Ramos (cell line): ENCODE results near the gene BRAP.
"Not testable (repeated sequence)": the region's sequence is repeated elsewhere in the genome, so short reads cannot be mapped to it uniquely, and the experiment has no call there.

ENCODE experiments used
- in situ Hi-C: fragments of 300-500 bp; cut with MboI; formaldehyde crosslinking; loops from one replicate; pipeline ENCODE4 v1.14.3; 2022; ENCODE audit warnings: low sequenced_read_pairs; ENCODE audit not compliant: unreplicated experiment

BRAP gene

DNA sequence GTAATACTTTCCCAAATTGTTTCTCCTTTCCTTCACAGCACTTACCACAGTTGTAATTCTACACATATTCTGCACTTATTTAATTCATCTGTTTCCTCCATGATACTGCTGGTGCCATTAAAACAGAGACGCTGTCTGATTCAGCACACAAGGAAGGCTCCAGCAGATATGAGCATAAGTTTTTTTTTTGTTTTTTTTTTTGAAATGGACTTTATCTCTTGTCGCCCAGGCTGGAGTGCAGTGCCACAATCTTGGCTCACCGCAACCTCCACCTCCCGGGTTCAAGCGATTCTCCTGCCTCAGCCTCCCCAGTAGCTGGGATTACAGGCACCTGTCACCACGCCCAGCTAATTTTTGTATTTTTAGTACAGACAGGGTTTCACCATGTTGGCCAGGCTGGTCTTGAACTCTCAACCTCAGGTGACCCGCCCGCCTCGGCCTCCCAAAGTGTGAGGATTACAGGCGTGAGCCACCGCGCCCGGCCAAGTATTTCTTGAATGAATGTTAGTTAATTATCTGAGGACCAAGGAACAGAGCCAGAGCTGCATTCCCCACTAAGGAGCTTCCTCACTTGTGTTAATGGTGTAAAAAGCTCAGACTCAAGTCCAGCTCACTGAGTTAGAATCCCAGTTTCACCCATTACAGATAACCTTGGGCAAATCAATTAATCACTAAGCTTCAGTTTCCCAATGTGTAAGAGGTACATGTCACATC, 1.1 kb downstream of the BRAP start:
- in situ Hi-C loops: not testable (repeated sequence)

- in situ Hi-C loops: no loop called here
These were observed 8.6 kb downstream of the BRAP start for GRCh38 chr12:111677186-111677585.

DNA sequence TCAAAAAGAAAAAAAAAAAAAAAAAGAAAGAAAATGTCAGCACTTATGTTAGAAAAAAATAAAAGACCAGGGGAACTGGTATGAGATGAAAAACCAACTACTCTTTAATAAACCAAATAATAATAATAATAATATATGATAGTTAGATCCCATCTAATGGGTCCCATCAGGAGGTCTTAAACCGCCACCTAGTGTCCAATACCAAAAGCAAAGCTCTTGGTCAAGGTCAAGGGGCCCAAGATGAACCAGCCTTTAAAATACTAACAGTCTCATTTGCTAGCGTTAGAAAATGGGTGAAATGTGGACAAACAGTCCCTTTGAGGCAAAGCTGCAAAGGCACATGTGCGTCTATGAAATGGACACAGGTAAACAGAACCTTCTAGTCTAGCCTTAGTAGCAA, 12.3 kb downstream of the BRAP start:
- in situ Hi-C loops: no loop called here

DNA sequence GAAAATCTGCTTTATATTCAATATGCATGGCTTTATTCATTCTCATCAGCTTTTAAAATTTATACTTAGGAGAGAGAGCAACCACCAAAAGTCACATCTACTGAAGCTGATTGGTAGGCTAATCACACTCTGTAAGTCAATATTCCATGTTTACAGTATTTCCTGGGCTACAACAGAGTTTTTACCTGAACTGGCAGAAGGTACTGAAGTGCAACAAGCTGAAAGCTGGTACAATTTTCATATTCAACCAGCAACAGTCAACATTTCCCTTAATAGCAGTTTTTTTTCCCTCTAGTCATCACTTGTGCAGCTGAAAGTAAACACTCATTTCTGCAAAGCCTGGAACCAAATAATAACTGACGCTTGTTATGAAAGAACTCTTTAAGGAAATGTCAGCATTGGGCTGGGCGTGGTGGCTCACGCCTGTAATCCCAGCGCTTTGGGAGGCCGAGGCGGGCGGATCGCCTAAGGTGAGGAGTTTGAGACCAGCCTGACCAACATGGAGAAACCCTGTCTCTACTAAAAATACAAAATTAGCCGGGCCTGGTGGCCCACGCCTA, 12.9 kb downstream of the BRAP start:
- in situ Hi-C loops: no loop called here

DNA sequence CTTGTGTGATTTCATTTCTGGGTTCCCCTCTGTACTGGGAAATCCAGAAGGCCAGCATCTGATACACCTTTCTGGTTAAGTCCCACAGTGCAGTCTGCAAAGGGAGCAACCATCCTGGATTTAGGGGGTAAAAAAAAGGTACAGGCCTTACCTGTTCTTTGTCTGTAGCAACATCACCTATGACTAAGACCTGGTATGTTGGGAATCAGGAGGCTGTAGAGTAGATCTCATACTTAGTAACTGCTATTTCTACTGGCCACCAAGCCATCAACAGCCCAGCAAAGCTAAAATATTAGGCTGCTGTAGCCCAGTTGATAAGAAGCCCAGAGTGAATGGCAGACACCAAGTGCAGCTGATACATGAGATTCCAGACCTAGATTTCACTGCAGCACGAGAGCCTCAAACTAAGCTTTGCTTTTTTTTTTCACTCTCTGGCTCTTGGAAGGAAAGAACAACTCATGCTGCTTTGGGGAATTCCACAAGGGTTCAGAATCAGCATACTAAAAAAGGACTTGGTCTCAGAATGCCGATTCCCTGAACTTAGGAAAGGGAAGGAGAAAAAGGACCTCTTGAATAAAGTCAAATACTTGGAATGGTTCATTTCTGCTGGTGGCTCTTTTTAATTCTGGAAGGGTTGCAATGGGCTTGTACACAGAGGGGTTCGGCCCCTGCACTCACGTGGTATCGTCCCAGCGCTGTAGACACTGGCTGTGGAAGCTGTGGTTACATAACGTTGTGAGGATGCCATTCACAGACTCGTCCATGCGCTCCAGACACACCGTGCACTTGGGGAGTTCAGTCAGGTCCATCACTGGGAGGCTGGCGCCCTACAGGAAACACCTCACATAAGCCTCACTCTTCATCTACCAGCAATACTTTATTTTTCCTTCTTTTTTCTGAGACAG, 20.5 kb downstream of the BRAP start:
- in situ Hi-C loops: no loop called here

GRCh38 chr12:111664499-111664898, 21.3 kb downstream of the BRAP start:
- in situ Hi-C loops: no loop called here

GRCh38 chr12:111656016-111656415, 29.7 kb downstream of the BRAP start:
- in situ Hi-C loops: no loop called here

DNA sequence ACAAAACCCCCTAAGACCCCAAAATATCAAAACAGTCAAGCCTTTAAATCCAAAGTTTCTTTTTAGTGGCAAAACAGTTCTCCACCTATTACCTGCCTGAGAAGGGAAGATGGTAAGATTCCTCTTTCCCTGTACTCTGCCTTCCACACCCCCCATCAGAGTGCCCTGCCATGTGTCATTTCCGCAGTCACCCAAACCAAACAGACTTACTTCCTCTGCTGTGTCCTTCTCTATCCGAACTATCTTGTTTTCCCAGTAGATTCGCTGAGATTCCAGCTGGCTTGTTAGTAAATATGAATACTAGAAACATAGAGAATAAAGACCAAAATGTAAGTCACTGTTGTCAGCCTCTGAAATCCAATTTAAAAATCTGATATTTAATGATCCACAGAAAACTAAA, 30.4 kb downstream of the BRAP start:
- in situ Hi-C loops: no loop called here

GRCh38 chr12:111653596-111653995, 32.2 kb downstream of the BRAP start:
- in situ Hi-C loops: no loop called here

DNA sequence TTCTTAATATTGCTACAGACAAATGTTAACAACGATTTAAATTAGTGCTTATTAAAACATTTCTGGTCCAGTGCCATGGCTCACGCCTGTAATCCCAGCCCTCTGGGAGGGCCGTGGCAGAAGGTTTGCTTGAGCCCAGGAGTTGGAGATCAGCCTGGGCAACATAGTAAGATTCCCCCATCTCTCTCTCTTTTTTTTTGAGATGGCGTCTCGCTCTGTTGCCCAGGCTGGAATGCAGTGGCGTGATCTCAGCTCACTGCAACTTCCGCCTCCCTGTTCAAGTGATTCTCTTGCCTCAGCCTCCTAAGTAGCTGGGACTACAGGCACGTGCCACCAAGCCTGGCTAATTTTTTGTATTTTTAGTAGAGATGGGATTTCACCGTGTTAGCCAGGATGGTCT, 33.2 kb downstream of the BRAP start:
- in situ Hi-C loops: not testable (repeated sequence)

GRCh38 chr12:111650912-111651311, 34.8 kb downstream of the BRAP start:
- in situ Hi-C loops: no loop called here

DNA sequence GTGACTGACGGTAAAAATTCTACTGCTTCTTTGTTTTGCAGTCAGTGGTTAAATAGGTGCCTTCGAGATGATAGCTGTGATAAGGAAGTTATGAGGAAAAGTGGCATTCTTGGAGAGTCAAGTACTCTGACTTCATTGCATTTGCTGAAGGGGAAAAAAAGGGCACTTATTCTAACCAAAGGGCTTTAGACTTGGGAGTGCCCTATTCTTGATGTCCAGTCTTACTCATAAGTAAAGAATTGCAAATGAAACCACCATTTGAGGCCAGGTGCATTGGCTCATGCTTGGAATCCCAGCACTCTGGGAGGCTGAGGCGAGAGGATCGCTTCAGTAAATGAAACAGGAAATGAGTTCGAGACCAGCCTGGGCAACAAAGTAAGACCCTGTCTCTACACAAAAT, 40.3 kb downstream of the BRAP start:
- in situ Hi-C loops: no loop called here

GRCh38 chr12:111643427-111643826, 42.3 kb downstream of the BRAP start:
- in situ Hi-C loops: no loop called here

- in situ Hi-C loops: no loop called here
These were observed 42.9 kb downstream of the BRAP start for GRCh38 chr12:111642681-111643426.

DNA sequence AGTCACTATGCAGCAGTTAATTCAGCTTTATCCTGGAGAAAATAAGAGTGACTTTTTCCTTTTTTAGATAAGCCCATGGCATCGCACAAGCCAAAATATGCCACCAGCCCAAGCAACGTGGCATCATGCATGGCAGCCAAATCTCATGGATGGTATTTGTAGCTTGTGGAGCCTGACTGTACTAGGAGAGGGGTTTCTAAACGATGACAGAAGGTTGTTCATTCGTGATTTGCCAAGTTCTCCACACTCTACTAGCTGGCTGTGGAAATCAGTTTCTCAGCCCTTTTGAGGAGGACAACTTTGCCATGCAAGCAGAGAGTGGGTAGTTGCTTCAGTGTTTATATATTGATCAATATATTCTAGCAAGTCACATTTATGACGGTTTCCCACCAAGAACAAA, 45.2 kb downstream of the BRAP start:
- in situ Hi-C loops: no loop called here

DNA sequence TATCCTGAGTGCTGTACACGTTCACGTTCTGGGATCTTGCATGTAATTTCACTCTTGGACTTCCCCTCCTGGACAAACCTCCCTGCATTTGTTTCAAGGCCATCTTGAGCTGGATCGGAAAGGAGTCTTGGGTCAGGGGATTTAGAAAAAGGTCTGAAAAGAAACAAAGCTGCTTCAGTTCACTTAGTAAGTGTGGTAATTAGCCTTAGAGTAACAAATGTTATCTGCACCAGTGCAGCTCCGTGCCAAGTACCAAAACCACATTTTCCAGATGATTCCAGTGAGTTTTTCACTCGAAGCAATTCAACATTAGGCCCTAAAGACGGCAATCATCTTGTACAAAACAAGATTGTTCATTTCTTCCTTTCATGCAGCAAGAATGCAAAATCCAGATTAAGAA, 47.2 kb downstream of the BRAP start:
- in situ Hi-C loops: no loop called here

DNA sequence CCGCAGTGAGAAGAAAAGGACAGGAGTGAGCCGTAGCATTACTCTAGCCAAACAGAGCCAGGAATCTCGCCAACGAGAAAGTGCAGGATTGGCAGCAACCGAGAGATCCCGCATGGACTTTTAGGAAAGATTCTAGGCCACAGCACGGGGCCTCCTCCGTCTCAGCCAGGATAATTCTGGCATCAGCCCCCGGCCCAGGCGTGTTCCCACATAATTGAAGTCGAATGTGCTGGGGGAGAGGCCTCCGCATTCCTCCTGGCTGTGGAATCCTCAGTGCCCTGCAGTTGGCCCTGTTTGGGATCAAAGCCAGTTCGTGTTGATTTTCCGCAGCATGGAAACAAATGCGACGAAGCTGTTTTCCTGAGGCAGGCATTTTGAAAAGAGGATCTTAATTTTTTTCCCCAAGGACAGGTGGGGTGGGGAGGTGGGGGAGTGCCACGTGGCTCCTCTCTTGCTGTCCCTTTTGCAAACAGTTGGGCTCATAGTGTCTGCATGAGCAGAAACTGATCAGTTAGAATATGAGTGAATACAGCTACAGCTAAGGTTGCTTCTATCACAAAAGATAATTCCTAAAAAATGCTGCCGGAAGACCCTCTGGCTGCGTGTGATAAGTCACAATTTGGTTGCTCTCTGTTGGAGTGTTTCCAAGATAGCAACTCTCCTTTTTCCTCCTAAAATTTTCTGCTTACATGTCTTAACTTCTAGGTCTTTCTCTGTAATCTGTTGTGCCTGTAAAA, 49.4 kb downstream of the BRAP start:
- in situ Hi-C loops: no loop called here

DNA sequence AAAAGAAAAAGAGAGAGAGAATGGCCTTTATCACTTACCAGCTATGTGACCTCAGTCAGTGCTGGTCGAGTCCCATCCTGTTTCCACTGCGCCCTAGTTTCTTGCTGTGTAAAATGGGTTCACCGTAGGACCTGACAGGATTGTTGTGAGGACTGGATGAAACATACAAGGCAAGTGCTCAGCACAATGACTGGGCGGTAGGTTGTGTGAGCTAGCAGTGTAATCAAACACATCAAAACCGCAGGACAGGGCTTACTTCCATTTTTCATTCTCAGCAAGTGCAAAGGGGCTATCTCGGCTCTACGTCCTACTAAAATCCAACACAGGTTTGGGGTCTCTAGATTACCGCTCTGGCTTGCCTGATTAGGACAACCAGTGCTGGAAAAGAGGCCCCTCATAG, 50.2 kb downstream of the BRAP start:
- in situ Hi-C loops: no loop called here

DNA sequence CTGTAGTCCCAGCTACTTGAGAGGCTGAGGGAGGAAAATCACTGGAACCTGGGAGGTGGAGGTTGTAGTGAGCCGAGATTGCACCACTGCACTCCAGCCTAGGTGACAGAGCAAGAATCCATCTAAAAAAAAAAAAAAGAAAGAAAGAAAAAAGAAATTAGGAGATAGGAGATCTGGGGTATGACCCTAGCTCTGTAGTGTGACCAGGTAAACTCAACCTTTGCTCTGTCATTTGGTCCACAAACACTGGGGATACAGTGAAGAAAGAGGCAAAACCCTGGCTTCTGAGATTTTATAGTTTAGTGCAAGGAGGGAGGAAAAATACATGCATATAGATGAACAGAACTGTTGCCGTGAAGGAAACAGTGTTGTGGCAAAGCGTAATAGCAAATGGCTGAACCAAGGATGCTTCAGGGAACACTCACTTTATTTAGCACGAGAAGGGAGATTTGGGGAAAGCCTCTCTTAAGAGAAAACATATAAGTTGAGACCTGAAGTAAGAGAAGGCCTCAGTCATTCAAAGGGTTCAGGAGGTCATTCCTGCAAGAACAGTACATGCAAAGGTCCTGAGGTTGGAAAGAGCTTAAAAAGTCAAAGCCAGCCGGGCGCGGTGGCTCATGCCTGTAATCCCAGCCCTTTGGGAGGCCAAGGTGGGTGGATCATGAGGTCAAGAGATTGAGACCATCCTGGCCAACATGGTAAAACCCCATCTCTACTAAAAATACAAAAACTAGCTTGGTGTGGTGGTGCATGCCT, 57.1 kb downstream of the BRAP start:
- in situ Hi-C loops: no loop called here
